Measurements from ENCODE around the gene S1PR4. TPM values are rescaled to one million over a fixed set of nuclear protein-coding genes. Genes with fewer than 3 reads are reported as not detected.

S1PR4 gene
- total RNA-seq, 1 experiment from 2014 or later = 0.26 TPM

- ChIA-PET POLR2A (ENCODE audit: unreplicated experiment) (no interaction called here), CTCF (no interaction called here)
- Histone ChIP-seq H3K79me2 (ENCODE audit: low read length) (peaks cover 16% of the 10 kb centered on the region), H4K20me1 (ENCODE audit: low read length) (no peaks in the 10 kb centered on the region), H3K4me2 (ENCODE audit: low read length) (no peak overlapping the region), H3K4me1 (ENCODE audit: insufficient read depth, low read length) (no peaks in the 10 kb centered on the region), H3K27ac (ENCODE audit: low read length) (no peak overlapping the region), H3K9me3 (ENCODE audit: low read length) (no peaks in the 10 kb centered on the region), H3K4me3 (ENCODE audit: low read length) (no peak overlapping the region), H3K9me2 (replicated peaks; ENCODE audit: low read length) (no peaks in the 10 kb centered on the region), H3K36me3 (ENCODE audit: low read depth, low read length) (peaks cover 2% of the 10 kb centered on the region; the same call in 1 of the 2 replicates), H3F3A (ENCODE audit: low read length, unreplicated experiment) (no peaks in the 10 kb centered on the region), H3K27me3 (ENCODE audit: low read length) (no peaks in the 10 kb centered on the region), H2AFZ (ENCODE audit: low read length) (no peak overlapping the region), H3K9ac (ENCODE audit: low read length) (no peak overlapping the region)
- ATAC-seq = no peak
- no peak for DNase-seq
- no peak for TF ChIP-seq EZH2 (IDR thresholded peaks at IDR 0.05; ENCODE audit: low read length, unreplicated experiment)
- TF ChIP-seq CTCF (conservative IDR thresholded peaks at IDR 0.05; ENCODE audit: low read depth, low read length) = no peak
- no peak for TF ChIP-seq EZH2phosphoT487 (IDR thresholded peaks at IDR 0.05; ENCODE audit: borderline replicate concordance, low read length)
- intact Hi-C loops (cut with micrococcal nuclease) = no loop called here
- no TSS peak for BruUV-seq (replicated peaks)
Observed at GRCh38 chr19:3196933-3197205, 18.3 kb downstream of the S1PR4 start.

GRCh38 chr19:3198901-3199700 is 20.5 kb downstream of the S1PR4 start:
- BruUV-seq (replicated peaks) = no TSS peak
- ATAC-seq = no peak
- Histone ChIP-seq H3K27ac (ENCODE audit: low read length) (no peak overlapping the region), H3K4me1 (ENCODE audit: insufficient read depth, low read length) (no peaks in the 10 kb centered on the region), H3K4me2 (ENCODE audit: low read length) (no peak overlapping the region), H3K4me3 (ENCODE audit: low read length) (no peak overlapping the region), H3K36me3 (ENCODE audit: low read depth, low read length) (peaks cover 2% of the 10 kb centered on the region; the same call in 1 of the 2 replicates), H3K79me2 (ENCODE audit: low read length) (peaks cover 3% of the 10 kb centered on the region; the same call in 1 of the 2 replicates), H3K9ac (ENCODE audit: low read length) (no peak overlapping the region), H3K27me3 (ENCODE audit: low read length) (no peaks in the 10 kb centered on the region), H2AFZ (ENCODE audit: low read length) (no peak overlapping the region), H4K20me1 (ENCODE audit: low read length) (no peaks in the 10 kb centered on the region), H3K9me3 (ENCODE audit: low read length) (no peaks in the 10 kb centered on the region), H3F3A (ENCODE audit: low read length, unreplicated experiment) (no peaks in the 10 kb centered on the region), H3K9me2 (replicated peaks; ENCODE audit: low read length) (no peaks in the 10 kb centered on the region)
- no peak for TF ChIP-seq EZH2 (IDR thresholded peaks at IDR 0.05; ENCODE audit: low read length, unreplicated experiment)
- TF ChIP-seq CTCF (conservative IDR thresholded peaks at IDR 0.05; ENCODE audit: low read depth, low read length) = no peak
- no peak for TF ChIP-seq EZH2phosphoT487 (IDR thresholded peaks at IDR 0.05; ENCODE audit: borderline replicate concordance, low read length)
- intact Hi-C loops (cut with micrococcal nuclease) = no loop called here
- POLR2A ChIA-PET (ENCODE audit: unreplicated experiment) = no interaction called here
- no peak for DNase-seq
- CTCF ChIA-PET = no interaction called here

GRCh38 chr19:3201072-3201700 is 22.6 kb downstream of the S1PR4 start:
- no peak overlapping the region for H3K4me3 ChIP-seq (ENCODE audit: low read length)
- ATAC-seq (no peak), DNase-seq (no peak)
- no peaks in the 10 kb centered on the region for H3K4me1 ChIP-seq (ENCODE audit: insufficient read depth, low read length)
- H2AFZ ChIP-seq (ENCODE audit: low read length) = no peak overlapping the region
- H3K9me3 ChIP-seq (ENCODE audit: low read length) = no peaks in the 10 kb centered on the region
- BruUV-seq (replicated peaks) = no TSS peak
- intact Hi-C loops (cut with micrococcal nuclease) = no loop called here
- H3F3A ChIP-seq (ENCODE audit: low read length, unreplicated experiment) = no peaks in the 10 kb centered on the region
- H3K36me3 ChIP-seq (ENCODE audit: low read depth, low read length) = no peaks in the 10 kb centered on the region
- no peak overlapping the region for H3K4me2 ChIP-seq (ENCODE audit: low read length)
- H3K9me2 ChIP-seq (replicated peaks; ENCODE audit: low read length) = no peaks in the 10 kb centered on the region
- H3K79me2 ChIP-seq (ENCODE audit: low read length) = no peaks in the 10 kb centered on the region
- H3K27ac ChIP-seq (ENCODE audit: low read length) = no peak overlapping the region
- H4K20me1 ChIP-seq (ENCODE audit: low read length) = no peaks in the 10 kb centered on the region
- H3K27me3 ChIP-seq (ENCODE audit: low read length) = no peaks in the 10 kb centered on the region
- no peak overlapping the region for H3K9ac ChIP-seq (ENCODE audit: low read length)
- TF ChIP-seq EZH2phosphoT487 (IDR thresholded peaks at IDR 0.05; ENCODE audit: borderline replicate concordance, low read length) (no peak), CTCF (conservative IDR thresholded peaks at IDR 0.05; ENCODE audit: low read depth, low read length) (no peak), EZH2 (IDR thresholded peaks at IDR 0.05; ENCODE audit: low read length, unreplicated experiment) (no peak)
- ChIA-PET CTCF (no interaction called here), POLR2A (ENCODE audit: unreplicated experiment) (no interaction called here)
